ENCODE data around the gene PPIC.

- no peak for TF ChIP-seq CTCF (IDR thresholded peaks at IDR 0.05; ENCODE audit: insufficient read depth, low read depth, low read length)
- no peak for TF ChIP-seq EZH2 (IDR thresholded peaks at IDR 0.05; ENCODE audit: insufficient read depth, low read length)
Observed at GRCh38 chr5:123066016-123066415, 29.5 kb upstream of the PPIC start.

All from astrocyte (in vitro differentiated cells and primary cell).